H1 (cell line): ENCODE data around the gene IQCK. TPM values are rescaled to one million over a fixed set of nuclear protein-coding genes. Genes with fewer than 3 reads are reported as not detected.

Source experiments
- CTCF ChIA-PET: fragments of 300-600 bp; sonication (Branson Sonifier 250); formaldehyde crosslinking; loops from one replicate; lab custom pipeline; 2021; ENCODE audit not compliant: partially characterized antibody; lab: Charles Lee
- POLR2A ChIA-PET: fragments of 300-600 bp; sonication (Branson Sonifier 250); formaldehyde crosslinking; loops from one replicate; lab custom pipeline; 2021; ENCODE audit warnings: inconsistent platforms; ENCODE audit not compliant: partially characterized antibody; lab: Charles Lee
- DNase-seq, 2 experiments: peaks; one replicate each; pipeline versions ENCODE4 v3.0.0 to v3.0.0-alpha.2; 2010 to 2022; ENCODE audit warnings: low spot score in 2 of 2, low read depth in 1 of 2, mixed read lengths in 1 of 2
- FAIRE-seq: peaks from 2 replicates; lab custom pipeline; 2011; peaks lifted over from hg19 to GRCh38; lab: Jason Lieb, UNC
- H2AFZ ChIP-seq: 2 replicates; pipeline ENCODE4 v1.8.1; 2012; ENCODE audit warnings: low read length, inconsistent platforms
- H2AK5ac ChIP-seq: 2 replicates; pipeline ENCODE4 v1.6.1; 2013; ENCODE audit warnings: low read depth, low read length
- H2BK120ac ChIP-seq: replicated peaks from 2 replicates; pipeline ENCODE3; 2013; ENCODE audit warnings: low read depth, low read length, inconsistent platforms
- H2BK12ac ChIP-seq: 2 replicates; pipeline ENCODE4 v1.6.1; 2013; ENCODE audit warnings: low read depth, low read length
- H2BK15ac ChIP-seq: 2 replicates; pipeline ENCODE4 v1.6.1; 2013; ENCODE audit warnings: low read length
- H2BK20ac ChIP-seq: 2 replicates; pipeline ENCODE4 v1.6.1; 2013; ENCODE audit warnings: low read length
- H2BK5ac ChIP-seq: 2 replicates; pipeline ENCODE4 v1.6.1; 2013; ENCODE audit warnings: low read depth, low read length
- H3K14ac ChIP-seq: 2 replicates; pipeline ENCODE4 v1.6.1; 2013; ENCODE audit warnings: inconsistent platforms; ENCODE audit not compliant: insufficient read length
- H3K18ac ChIP-seq: 2 replicates; pipeline ENCODE4 v1.6.1; 2013; ENCODE audit warnings: low read length; ENCODE audit errors: extremely low read depth
- H3K23ac ChIP-seq: 2 replicates; pipeline ENCODE4 v1.6.1; 2013; ENCODE audit warnings: inconsistent platforms; ENCODE audit not compliant: insufficient read length
- H3K23me2 ChIP-seq: 2 replicates; pipeline ENCODE4 v1.6.1; 2013; ENCODE audit warnings: low read depth, low read length
- H3K27ac ChIP-seq: 2 replicates; pipeline ENCODE4 v1.6.1; 2011; ENCODE audit warnings: low read depth, low read length, inconsistent platforms
- H3K27me3 ChIP-seq, 4 experiments: replicated peaks in 1 of 4; 1 replicate in 1 of 4; 2 replicates in 3 of 4; pipeline versions ENCODE4 v1.6.1 to v1.8.1; 2011 to 2013; ENCODE audit warnings: low read length in 3 of 4, mild to moderate bottlenecking in 3 of 4, inconsistent platforms in 2 of 4, mixed read lengths in 2 of 4, moderate library complexity in 1 of 4; ENCODE audit not compliant: control insufficient read depth in 3 of 4, insufficient read depth in 3 of 4; ENCODE audit errors: extremely low read depth in 1 of 4
- H3K36me3 ChIP-seq, 4 experiments: 2 replicates each; pipeline versions ENCODE4 v1.6.1 to v1.8.1; 2011 to 2013; ENCODE audit warnings: mild to moderate bottlenecking in 4 of 4, low read length in 3 of 4, moderate library complexity in 2 of 4, control low read depth in 1 of 4, inconsistent platforms in 1 of 4; ENCODE audit not compliant: insufficient read depth in 4 of 4, control insufficient read depth in 2 of 4
- H3K4ac ChIP-seq: replicated peaks from 2 replicates; pipeline ENCODE3; 2013; ENCODE audit warnings: low read length, low read depth, mixed read lengths, inconsistent platforms; ENCODE audit not compliant: insufficient read length
- H3K4me1 ChIP-seq, 4 experiments: replicated peaks in 1 of 4; 1 replicate in 1 of 4; 2 replicates in 3 of 4; pipeline versions ENCODE4 v1.6.1 to v1.8.1; 2011 to 2013; ENCODE audit warnings: low read length in 3 of 4, inconsistent platforms in 2 of 4, mixed read lengths in 1 of 4; ENCODE audit not compliant: insufficient read depth in 4 of 4, control insufficient read depth in 3 of 4
- H3K4me2 ChIP-seq, 2 experiments: 2 replicates each; pipeline versions ENCODE4 v1.6.1 to v1.8.1; 2011 to 2013; ENCODE audit warnings: low read depth in 2 of 2, low read length in 2 of 2, control low read depth in 1 of 2, inconsistent platforms in 1 of 2, mild to moderate bottlenecking in 1 of 2; ENCODE audit not compliant: insufficient read depth in 1 of 2
- H3K4me3 ChIP-seq, 4 experiments: fragments of 200-600, 300-600 bp in 1 of 4; sonication (generic), shearing (Covaris generic), sonication (Bioruptor Twin) in 1 of 4; 2 replicates each; pipeline versions ENCODE4 v1.5.1 to v1.8.1; 2011 to 2016; ENCODE audit warnings: low read length in 4 of 4, low read depth in 3 of 4, control low read depth in 2 of 4, inconsistent platforms in 2 of 4, mild to moderate bottlenecking in 2 of 4, mixed read lengths in 1 of 4, moderate library complexity in 1 of 4; ENCODE audit not compliant: insufficient read depth in 2 of 4; ENCODE audit errors: extremely low read depth in 1 of 4
- H3K56ac ChIP-seq: replicated peaks from 2 replicates; pipeline ENCODE3; 2013; ENCODE audit warnings: low read depth, mild to moderate bottlenecking, mixed read lengths, low read length, inconsistent platforms; ENCODE audit not compliant: insufficient read length
- H3K79me1 ChIP-seq: 2 replicates; pipeline ENCODE4 v1.6.1; 2013; ENCODE audit warnings: low read depth, low read length, control low read depth
- H3K79me2 ChIP-seq, 2 experiments: 2 replicates each; pipeline versions ENCODE4 v1.6.1 to v1.8.1; 2012 to 2013; ENCODE audit warnings: low read length in 2 of 2, mild to moderate bottlenecking in 2 of 2, inconsistent platforms in 1 of 2; ENCODE audit not compliant: insufficient read depth in 2 of 2, control insufficient read depth in 1 of 2
- H3K9ac ChIP-seq, 4 experiments: replicated peaks in 1 of 4; 1 replicate in 1 of 4; 2 replicates in 3 of 4; pipeline versions ENCODE4 v1.6.1 to v1.8.1; 2011 to 2013; ENCODE audit warnings: low read depth in 3 of 4, low read length in 3 of 4, control low read depth in 2 of 4, mild to moderate bottlenecking in 2 of 4, moderate library complexity in 2 of 4, inconsistent platforms in 1 of 4; ENCODE audit errors: extremely low read depth in 1 of 4
- H3K9me3 ChIP-seq, 2 experiments: 2 replicates each; pipeline versions ENCODE4 v1.6.1 to v1.8.1; 2012 to 2013; ENCODE audit warnings: mild to moderate bottlenecking in 2 of 2, moderate library complexity in 2 of 2, control low read depth in 1 of 2, inconsistent platforms in 1 of 2, low read depth in 1 of 2, low read length in 1 of 2, mixed read lengths in 1 of 2; ENCODE audit not compliant: insufficient read depth in 2 of 2
- H4K20me1 ChIP-seq, 2 experiments: replicated peaks in 1 of 2; 2 replicates each; pipeline versions ENCODE3 to v1.8.1; 2011 to 2013; ENCODE audit warnings: inconsistent platforms in 2 of 2, low read length in 2 of 2, mild to moderate bottlenecking in 1 of 2; ENCODE audit not compliant: insufficient read depth in 2 of 2, control insufficient read depth in 1 of 2
- H4K5ac ChIP-seq: 2 replicates; pipeline ENCODE4 v1.6.1; 2013; ENCODE audit warnings: low read length, low read depth, mixed read lengths, inconsistent platforms; ENCODE audit not compliant: insufficient read length
- H4K8ac ChIP-seq: 2 replicates; pipeline ENCODE4 v1.8.0; 2013; ENCODE audit warnings: mild to moderate bottlenecking, moderate library complexity, low read length, inconsistent platforms; ENCODE audit not compliant: insufficient read depth; ENCODE audit errors: extremely low read depth
- H4K91ac ChIP-seq: replicated peaks from 2 replicates; pipeline ENCODE3; 2013; ENCODE audit warnings: low read length, mixed read lengths, inconsistent platforms; ENCODE audit not compliant: insufficient read length
- HDAC2 ChIP-seq, 2 experiments: fragments of 300-600 bp in 1 of 2; sonication (generic) in 1 of 2; IDR thresholded peaks; 2 replicates each; pipeline ENCODE4 v1.6.1; 2011 to 2012; ENCODE audit warnings: low read depth in 2 of 2, low read length in 2 of 2, mild to moderate bottlenecking in 2 of 2, moderate library complexity in 2 of 2, borderline replicate concordance in 1 of 2, inconsistent platforms in 1 of 2
- JUND ChIP-seq: IDR thresholded peaks from 2 replicates; pipeline ENCODE4 v1.6.1; 2011; ENCODE audit warnings: mild to moderate bottlenecking, improper control_type of control experiment, low read length
- KDM4A ChIP-seq: IDR thresholded peaks from one replicate; pipeline ENCODE4 v1.7.1; 2012; ENCODE audit warnings: low read depth, mild to moderate bottlenecking, moderate library complexity, low read length, inconsistent platforms; ENCODE audit not compliant: severe bottlenecking
- POLR2A ChIP-seq, 2 experiments: IDR thresholded peaks; 1 replicate in 1 of 2; 2 replicates in 1 of 2; pipeline ENCODE4 v1.6.1; 2011; ENCODE audit warnings: low read depth in 2 of 2, low read length in 2 of 2, mild to moderate bottlenecking in 2 of 2; ENCODE audit errors: control extremely low read depth in 1 of 2
- WGBS, 2 experiments: shearing (Covaris generic) in 1 of 2; methylation state at CpG; one replicate each; pipeline versions ENCODE4 v1.1.6 to v1.1.7; 2013 to 2015; ENCODE audit warnings: low lambda C conversion rate in 2 of 2, mixed read lengths in 2 of 2, inconsistent platforms in 1 of 2, low coverage in 1 of 2, missing lambda C conversion rate in 1 of 2; ENCODE audit not compliant: insufficient replicate concordance in 2 of 2, insufficient coverage in 1 of 2, insufficient read length in 1 of 2; ENCODE audit errors: extremely low coverage in 1 of 2, missing lambda C conversion rate in 1 of 2; 5-methylcytosine and 5-hydroxymethylcytosine counted together
- polyA plus RNA-seq, 7 experiments: library from polyadenylated mRNA; depleted of rRNA in 3 of 7; stranded (reverse) in 5 of 7; unstranded in 2 of 7; fragments of >200 nt in 5 of 7; fragments of 200-250 nt in 2 of 7; gene quantifications; 1 replicate in 5 of 7; 2 replicates in 1 of 7; 4 replicates in 1 of 7; pipeline versions ENCODE4 v1.2.1 to v1.2.3, GENCODE V29; 2011 to 2013; ENCODE audit warnings: missing spikeins in 2 of 7, mixed read lengths in 2 of 7
- total RNA-seq: library from RNA; stranded (reverse); fragmentation: NEBNext Ultra II Directional; extraction: Animal tissue kit (Norgen Biotek cat#: 25700); gene quantifications from 2 replicates; pipeline ENCODE4 v1.2.1, GENCODE V29; 2021
- TF ChIP-seq, protein P1 (sequence below): IDR thresholded peaks from 2 replicates; pipeline ENCODE4 v1.6.1; 2011; ENCODE audit warnings: low read length, improper control_type of control experiment
- TF ChIP-seq, protein P2 (sequence below): IDR thresholded peaks from 2 replicates; pipeline ENCODE4 v1.6.1; 2012; ENCODE audit warnings: inconsistent platforms

The IQCK gene
- total and polyA plus RNA-seq, 2 of the 8 experiments (the other 6 are each of a cell fraction or from before 2014, with no cell fraction given): 6.2 to 9.3 TPM

DNA sequence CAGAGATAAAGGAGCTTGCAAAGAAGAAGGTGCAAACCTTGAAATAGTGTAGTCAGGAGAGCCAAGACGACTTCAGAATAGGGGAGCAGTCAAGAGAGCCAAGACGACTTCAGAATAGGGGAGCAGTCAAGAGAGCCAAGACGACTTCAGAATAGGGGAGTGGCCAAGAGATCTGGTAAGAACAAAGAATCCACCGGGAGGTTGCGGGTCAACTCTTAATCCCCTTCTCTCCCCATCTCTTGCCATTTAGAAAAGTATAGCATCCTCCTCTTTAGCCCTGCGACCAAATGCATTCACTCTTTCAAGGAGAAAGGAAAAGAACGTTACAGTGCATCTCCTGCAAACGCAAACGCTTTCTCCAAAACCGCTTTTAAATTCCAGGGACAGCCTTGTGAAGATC lies 757 bp upstream of the IQCK start:
- peak overlapping the region; percentile 92 for H4K91ac ChIP-seq
- H2BK20ac ChIP-seq: no peak overlapping the region
- H3K56ac ChIP-seq: peak overlapping the region; percentile 90
- peak overlapping the region; percentile 30 for H3K4ac ChIP-seq
- H2BK5ac ChIP-seq: peak overlapping the region; percentile 84
- FAIRE-seq (no peak), DNase-seq (no peak)
- no peak overlapping the region for H4K8ac ChIP-seq
- H3K23ac ChIP-seq: no peak overlapping the region
- H3K14ac ChIP-seq: peak overlapping the region; percentile 89
- H3K9ac ChIP-seq: peak overlapping the region; percentile 92 to 96 (median 96)
- peak overlapping the region; percentile 96 to 99 (median 97) for H3K4me3 ChIP-seq
- H3K23me2 ChIP-seq: peaks cover 5% of the 10 kb centered on the region
- no peak overlapping the region for H2BK12ac ChIP-seq
- TF ChIP-seq, protein P1, sequence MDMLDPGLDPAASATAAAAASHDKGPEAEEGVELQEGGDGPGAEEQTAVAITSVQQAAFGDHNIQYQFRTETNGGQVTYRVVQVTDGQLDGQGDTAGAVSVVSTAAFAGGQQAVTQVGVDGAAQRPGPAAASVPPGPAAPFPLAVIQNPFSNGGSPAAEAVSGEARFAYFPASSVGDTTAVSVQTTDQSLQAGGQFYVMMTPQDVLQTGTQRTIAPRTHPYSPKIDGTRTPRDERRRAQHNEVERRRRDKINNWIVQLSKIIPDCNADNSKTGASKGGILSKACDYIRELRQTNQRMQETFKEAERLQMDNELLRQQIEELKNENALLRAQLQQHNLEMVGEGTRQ: no peak
- TF ChIP-seq KDM4A (no peak), HDAC2 (IDR thresholded peaks at IDR 0.05; ENCODE audit: borderline replicate concordance in 1 of 2, low read depth in 2 of 2, low read length in 2 of 2) (no peak), POLR2A (IDR thresholded peaks at IDR 0.05; ENCODE audit: control extremely low read depth in 1 of 2, low read depth in 2 of 2, low read length in 2 of 2) (peak in 1 of 2 experiments; percentile 3; a peak in 1 of 3 replicates), JUND (no peak)
- TF ChIP-seq, protein P2, sequence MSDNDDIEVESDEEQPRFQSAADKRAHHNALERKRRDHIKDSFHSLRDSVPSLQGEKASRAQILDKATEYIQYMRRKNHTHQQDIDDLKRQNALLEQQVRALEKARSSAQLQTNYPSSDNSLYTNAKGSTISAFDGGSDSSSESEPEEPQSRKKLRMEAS: no peak
- peak overlapping the region; percentile 87 to 88 for H3K4me2 ChIP-seq
- no peak overlapping the region for H2BK15ac ChIP-seq
- H3K27me3 ChIP-seq: no peaks in the 10 kb centered on the region
- H4K20me1 ChIP-seq: peaks cover 19 to 20% of the 10 kb centered on the region in 2 experiments
- POLR2A ChIA-PET: interaction anchor here (1.0 to 4.2 kb wide), 14 partner anchors 8 to 959 kb away, joined by 3 to 23 read pairs (median 8); partner anchors contain the start of gene VPS35L
- peak overlapping the region; percentile 83 for H4K5ac ChIP-seq
- H2AFZ ChIP-seq: no peak overlapping the region
- H3K79me2 ChIP-seq: peaks cover 36 to 75% of the 10 kb centered on the region in 2 experiments
- H3K9me3 ChIP-seq: no peaks in the 10 kb centered on the region
- peaks cover 10 to 31% (median 17%) of the 10 kb centered on the region in 4 experiments; a peak in 7 of 8 replicates for H3K36me3 ChIP-seq
- peak overlapping the region; percentile 3; the same call in 1 of the 2 replicates for H2AK5ac ChIP-seq
- peaks cover 3 to 19% (median 8%) of the 10 kb centered on the region in 4 experiments for H3K4me1 ChIP-seq
- H3K79me1 ChIP-seq: peaks cover 2% of the 10 kb centered on the region; the same call in 1 of the 2 replicates
- WGBS, 2 experiments: 1% methylated on average over 10 of the region's 10 CpGs; no CpG with 5 or more reads in 1 of the 2 experiments
- no peak overlapping the region for H2BK120ac ChIP-seq
- H3K18ac ChIP-seq: peak overlapping the region; percentile 96; the same call in 1 of the 2 replicates
- peak overlapping the region; percentile 94 for H3K27ac ChIP-seq
- CTCF ChIA-PET: no interaction called here
